ENCODE data around the gene MAML3. TPM values are rescaled to one million over a fixed set of nuclear protein-coding genes. Genes with fewer than 3 reads are reported as not detected.

Gene MAML3
- total RNA-seq, 2 donors from 2014 or later = 29.2 to 32.2 TPM

DNA sequence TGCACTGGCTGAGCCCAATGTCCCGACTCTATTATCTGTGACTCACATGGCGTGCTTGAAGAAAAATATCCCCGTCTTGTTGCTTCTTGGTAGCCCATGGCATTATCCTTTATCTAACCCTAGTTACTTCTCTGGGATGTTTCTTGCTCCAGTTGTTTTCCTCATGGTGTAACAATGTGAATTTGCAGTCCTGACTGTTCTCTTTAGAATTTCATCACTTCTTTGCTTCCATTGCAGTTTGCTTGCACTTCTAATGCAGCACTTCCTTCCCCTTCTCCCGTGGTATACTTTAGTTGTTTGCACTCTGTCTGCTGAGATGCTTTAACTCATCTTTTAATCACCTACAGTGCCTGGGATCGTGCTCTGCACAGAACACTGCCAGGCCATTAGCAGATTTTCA, 126.9 kb downstream of the MAML3 start:
- H3K4me3 ChIP-seq (ENCODE audit: low read length) = no peak overlapping the region
- Mint-ChIP-seq H3K4me3 (no peak overlapping the region), H3K4me1 (peaks cover 11% of the 10 kb centered on the region), H3K27ac (no peak overlapping the region), H3K9me3 (no peaks in the 10 kb centered on the region), H3K27me3 (ENCODE audit: insufficient read depth) (no peaks in the 10 kb centered on the region), H3K36me3 (ENCODE audit: low read depth) (no peaks in the 10 kb centered on the region)
- H3K9me3 ChIP-seq (ENCODE audit: control insufficient read depth, low read length) = no peaks in the 10 kb centered on the region
- H3K27me3 ChIP-seq (ENCODE audit: control insufficient read depth, insufficient read depth, low read length, poor library complexity, severe bottlenecking) = no peaks in the 10 kb centered on the region
- H3K36me3 ChIP-seq (ENCODE audit: control insufficient read depth, insufficient read depth, low read length) = peaks cover 9% of the 10 kb centered on the region
- no peak overlapping the region for H3K27ac ChIP-seq (ENCODE audit: low read depth, low read length)
- H3K4me1 ChIP-seq (ENCODE audit: control insufficient read depth, insufficient read depth, low read length) = no peaks in the 10 kb centered on the region
- 89 to 92% methylated on average over 5 of the region's 5 CpGs for WGBS, 2 experiments (ENCODE audit: insufficient coverage in 1 of 2, insufficient read length in 1 of 2)
- no peak for DNase-seq
- TF ChIP-seq, protein P1, sequence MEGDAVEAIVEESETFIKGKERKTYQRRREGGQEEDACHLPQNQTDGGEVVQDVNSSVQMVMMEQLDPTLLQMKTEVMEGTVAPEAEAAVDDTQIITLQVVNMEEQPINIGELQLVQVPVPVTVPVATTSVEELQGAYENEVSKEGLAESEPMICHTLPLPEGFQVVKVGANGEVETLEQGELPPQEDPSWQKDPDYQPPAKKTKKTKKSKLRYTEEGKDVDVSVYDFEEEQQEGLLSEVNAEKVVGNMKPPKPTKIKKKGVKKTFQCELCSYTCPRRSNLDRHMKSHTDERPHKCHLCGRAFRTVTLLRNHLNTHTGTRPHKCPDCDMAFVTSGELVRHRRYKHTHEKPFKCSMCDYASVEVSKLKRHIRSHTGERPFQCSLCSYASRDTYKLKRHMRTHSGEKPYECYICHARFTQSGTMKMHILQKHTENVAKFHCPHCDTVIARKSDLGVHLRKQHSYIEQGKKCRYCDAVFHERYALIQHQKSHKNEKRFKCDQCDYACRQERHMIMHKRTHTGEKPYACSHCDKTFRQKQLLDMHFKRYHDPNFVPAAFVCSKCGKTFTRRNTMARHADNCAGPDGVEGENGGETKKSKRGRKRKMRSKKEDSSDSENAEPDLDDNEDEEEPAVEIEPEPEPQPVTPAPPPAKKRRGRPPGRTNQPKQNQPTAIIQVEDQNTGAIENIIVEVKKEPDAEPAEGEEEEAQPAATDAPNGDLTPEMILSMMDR (conservative IDR thresholded peaks at IDR 0.05) = no peak
- H3K9ac ChIP-seq (ENCODE audit: extremely low read depth, low read length, poor library complexity, severe bottlenecking) = no peak overlapping the region

DNA sequence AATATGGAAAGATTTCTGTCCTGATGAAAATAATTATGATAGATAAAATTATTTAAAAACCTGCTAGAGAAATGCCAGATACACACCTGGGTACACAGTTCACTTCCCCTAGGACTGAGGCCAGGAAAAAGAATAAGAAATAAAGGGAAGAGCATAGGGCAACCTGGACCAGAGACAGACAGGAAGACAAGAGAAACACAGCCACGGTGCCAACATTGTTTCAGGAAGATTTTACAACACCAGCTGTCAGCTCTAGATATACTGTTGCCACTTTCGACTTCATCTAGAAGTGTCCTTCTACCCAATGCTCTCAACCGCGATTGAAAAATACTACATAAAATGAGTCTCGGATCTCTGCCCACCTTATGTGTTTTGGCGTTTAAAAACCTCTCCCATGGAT, 128.5 kb downstream of the MAML3 start:
- Histone ChIP-seq H3K9me3 (ENCODE audit: control insufficient read depth, low read length) (no peaks in the 10 kb centered on the region), H3K4me1 (ENCODE audit: control insufficient read depth, insufficient read depth, low read length) (peaks cover 5% of the 10 kb centered on the region), H3K4me3 (ENCODE audit: low read length) (no peak overlapping the region), H3K27ac (ENCODE audit: low read depth, low read length) (no peak overlapping the region), H3K27me3 (ENCODE audit: control insufficient read depth, insufficient read depth, low read length, poor library complexity, severe bottlenecking) (no peaks in the 10 kb centered on the region), H3K36me3 (ENCODE audit: control insufficient read depth, insufficient read depth, low read length) (peaks cover 9% of the 10 kb centered on the region), H3K9ac (ENCODE audit: extremely low read depth, low read length, poor library complexity, severe bottlenecking) (no peak overlapping the region)
- Mint-ChIP-seq H3K27ac (no peak overlapping the region), H3K27me3 (ENCODE audit: insufficient read depth) (no peaks in the 10 kb centered on the region), H3K9me3 (no peaks in the 10 kb centered on the region), H3K4me1 (peaks cover 18% of the 10 kb centered on the region), H3K4me3 (no peak overlapping the region), H3K36me3 (ENCODE audit: low read depth) (no peaks in the 10 kb centered on the region)
- 79 to 82% methylated on average over 5 to 6 of the region's 6 CpGs for WGBS, 2 experiments (ENCODE audit: insufficient coverage in 1 of 2, insufficient read length in 1 of 2)
- no peak for DNase-seq
- TF ChIP-seq, protein P1 (conservative IDR thresholded peaks at IDR 0.05) = no peak

DNA sequence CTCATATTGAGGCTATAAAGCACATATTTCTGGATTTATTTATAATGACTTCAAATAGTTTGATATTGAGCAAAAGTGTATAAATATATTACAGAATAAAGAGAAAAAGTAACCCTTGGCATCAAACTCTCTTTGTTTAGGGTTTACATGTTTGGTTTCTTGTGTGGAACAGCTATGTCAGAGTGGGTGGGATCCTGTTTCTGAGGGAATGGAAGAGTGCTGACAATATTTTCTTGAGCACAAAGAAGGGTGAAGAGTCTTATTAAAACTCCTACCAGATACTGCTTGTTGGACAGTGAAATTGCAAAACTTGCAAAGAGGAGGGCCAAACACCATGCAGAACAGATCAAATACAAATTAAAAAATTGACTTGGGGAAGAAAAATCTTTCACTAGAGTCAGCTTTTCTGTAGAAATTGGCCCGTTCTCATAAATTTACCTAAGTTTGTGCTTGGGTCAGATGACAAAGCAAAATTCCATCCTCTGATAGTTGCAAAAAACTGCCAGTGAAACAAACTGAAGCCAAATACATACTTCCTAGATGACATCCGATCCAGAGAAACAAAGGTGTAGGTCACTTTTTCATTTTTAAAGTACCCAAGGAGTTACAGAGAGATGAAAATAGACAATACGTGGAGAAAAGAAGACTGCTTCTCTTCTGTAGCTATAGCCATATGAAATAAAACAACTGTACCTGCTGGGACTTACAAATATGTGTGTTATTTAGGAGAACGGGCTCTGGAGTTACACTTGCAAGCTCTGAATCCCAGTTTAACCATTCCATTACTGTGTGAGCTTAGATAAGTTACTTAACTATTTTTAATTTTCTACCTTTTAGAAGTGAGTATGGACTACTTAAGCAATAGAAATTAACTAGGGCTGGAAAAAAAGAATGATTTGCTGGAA, 133.3 kb downstream of the MAML3 start:
- TF ChIP-seq, protein P1 (conservative IDR thresholded peaks at IDR 0.05) = no peak
- H3K4me1 ChIP-seq (ENCODE audit: control insufficient read depth, insufficient read depth, low read length) = peaks cover 16% of the 10 kb centered on the region
- no peak overlapping the region for H3K9ac ChIP-seq (ENCODE audit: extremely low read depth, low read length, poor library complexity, severe bottlenecking)
- peaks cover 13% of the 10 kb centered on the region for H3K36me3 ChIP-seq (ENCODE audit: control insufficient read depth, insufficient read depth, low read length)
- WGBS, 2 experiments (ENCODE audit: insufficient coverage in 1 of 2, insufficient read length in 1 of 2) = 90 to 92% methylated on average over 2 to 4 of the region's 4 CpGs
- H3K9me3 Mint-ChIP-seq = peaks cover 8% of the 10 kb centered on the region
- H3K27ac ChIP-seq (ENCODE audit: low read depth, low read length) = no peak overlapping the region
- peak overlapping the region; percentile 60 for H3K4me3 ChIP-seq (ENCODE audit: low read length)
- H3K27me3 ChIP-seq (ENCODE audit: control insufficient read depth, insufficient read depth, low read length, poor library complexity, severe bottlenecking) = no peaks in the 10 kb centered on the region
- no peaks in the 10 kb centered on the region for H3K27me3 Mint-ChIP-seq (ENCODE audit: insufficient read depth)
- H3K4me3 Mint-ChIP-seq = no peak overlapping the region
- peaks cover 31% of the 10 kb centered on the region for H3K4me1 Mint-ChIP-seq
- peak overlapping the region; percentile 31 for H3K27ac Mint-ChIP-seq
- H3K36me3 Mint-ChIP-seq (ENCODE audit: low read depth) = peaks cover 8% of the 10 kb centered on the region
- peaks cover 16% of the 10 kb centered on the region for H3K9me3 ChIP-seq (ENCODE audit: control insufficient read depth, low read length)
- DNase-seq = no peak
